NCI-H510A (cell line): ENCODE results near the gene CCND1.
"Not testable (repeated sequence)": the region's sequence is repeated elsewhere in the genome, so short reads cannot be mapped to it uniquely, and the experiment has no call there.

Experiments
- DNase-seq: peaks from one replicate; lab custom pipeline; 2025; lab: John Stamatoyannopoulos, UW

CCND1 gene

DNA sequence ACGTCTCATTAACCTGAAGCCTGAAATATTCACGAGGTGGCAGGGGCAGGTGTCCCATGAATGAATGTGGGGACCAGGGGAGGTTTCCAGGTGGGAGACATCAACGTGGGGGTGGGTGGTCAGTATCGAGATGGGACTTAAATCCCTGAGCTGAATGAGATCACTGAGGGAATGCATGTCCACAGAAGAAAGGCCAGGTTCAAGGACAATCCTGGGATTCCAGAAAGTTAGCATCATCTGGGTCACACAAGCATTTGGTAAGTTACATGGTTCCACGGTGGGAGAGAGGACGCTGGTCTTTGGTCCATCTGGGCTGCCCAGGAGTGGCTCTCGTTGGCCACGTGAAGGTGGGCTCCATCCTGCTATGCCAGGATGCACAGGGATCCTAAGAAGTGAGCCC lies 22.7 kb upstream of the CCND1 start:
- no peak for DNase-seq

DNA sequence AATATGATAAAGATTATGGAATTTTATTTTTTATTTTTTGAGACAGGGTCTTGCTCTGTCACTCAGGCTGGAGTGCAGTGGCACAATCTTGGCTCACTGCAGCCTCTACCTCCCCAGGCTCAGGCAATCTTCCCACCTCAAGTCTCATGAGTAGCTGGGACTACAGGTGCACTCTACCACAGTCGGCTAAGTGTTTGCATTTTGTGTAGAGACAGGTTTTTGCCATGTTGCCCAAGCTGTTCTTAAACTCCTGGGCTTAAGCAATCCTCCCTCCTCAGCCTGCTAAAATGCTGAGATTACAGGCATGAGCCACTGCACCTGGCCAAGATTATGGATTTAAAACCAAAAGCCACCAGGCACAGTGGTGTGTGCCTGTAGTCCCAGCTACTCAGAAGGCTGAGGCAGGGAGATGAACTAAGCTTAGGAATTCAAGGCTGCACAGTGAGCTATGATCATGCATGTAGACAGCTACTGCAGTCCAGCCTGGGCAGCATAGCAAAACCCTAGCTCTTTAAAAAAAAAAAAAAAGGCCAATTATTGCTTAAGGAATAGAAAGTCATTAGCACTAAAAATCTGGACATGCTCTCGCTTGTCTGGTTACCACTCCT lies 20.2 kb upstream of the CCND1 start:
- DNase-seq, result no peak

DNA sequence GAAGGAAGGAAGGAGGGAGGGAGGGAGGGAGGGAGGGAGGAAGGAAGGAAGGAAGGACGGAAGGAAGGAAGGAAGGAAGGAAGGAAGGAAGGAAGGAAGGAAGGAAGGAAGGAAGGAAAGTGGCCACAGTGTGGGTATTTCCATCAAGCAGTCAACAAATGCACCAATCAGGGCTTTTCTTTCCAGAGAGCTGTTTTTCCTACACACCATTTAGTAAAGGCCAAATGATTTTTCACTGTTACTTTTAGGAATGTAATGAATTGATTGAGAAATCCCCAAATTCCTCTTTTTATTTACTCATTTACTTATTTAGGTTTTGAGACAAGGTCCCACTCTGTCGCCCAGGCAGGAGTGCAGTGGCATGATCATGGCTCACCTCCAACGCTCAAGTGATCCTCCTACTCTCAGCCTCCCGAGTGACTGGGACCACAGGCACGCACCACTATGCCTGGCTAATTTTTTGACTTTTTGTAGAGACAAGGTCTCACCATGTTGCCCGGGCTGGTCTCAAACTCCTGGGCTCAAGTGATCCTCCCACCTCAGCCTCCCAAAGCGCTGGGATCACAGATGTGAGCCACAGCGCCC lies 18.8 kb upstream of the CCND1 start:
- DNase-seq, result not testable (repeated sequence)

DNA sequence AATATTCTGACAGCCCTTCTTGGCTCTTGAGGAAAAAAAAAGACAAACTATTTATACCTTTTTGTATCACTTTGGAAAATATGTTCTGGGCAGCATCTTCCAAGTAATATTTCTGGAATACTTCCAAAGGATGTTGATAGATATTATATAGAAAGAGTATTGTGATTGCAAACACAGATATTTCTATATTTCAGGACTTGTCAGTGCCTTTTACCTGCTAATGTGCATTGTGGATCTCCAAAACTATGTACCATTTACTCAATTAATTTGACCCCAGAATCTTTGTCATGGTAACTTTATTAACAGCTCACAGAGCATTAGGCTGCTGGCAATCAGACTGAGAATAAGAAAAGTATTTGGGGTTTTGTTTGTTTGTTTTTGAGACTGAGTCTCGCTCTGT lies 16.7 kb upstream of the CCND1 start:
- DNase-seq, result no peak

DNA sequence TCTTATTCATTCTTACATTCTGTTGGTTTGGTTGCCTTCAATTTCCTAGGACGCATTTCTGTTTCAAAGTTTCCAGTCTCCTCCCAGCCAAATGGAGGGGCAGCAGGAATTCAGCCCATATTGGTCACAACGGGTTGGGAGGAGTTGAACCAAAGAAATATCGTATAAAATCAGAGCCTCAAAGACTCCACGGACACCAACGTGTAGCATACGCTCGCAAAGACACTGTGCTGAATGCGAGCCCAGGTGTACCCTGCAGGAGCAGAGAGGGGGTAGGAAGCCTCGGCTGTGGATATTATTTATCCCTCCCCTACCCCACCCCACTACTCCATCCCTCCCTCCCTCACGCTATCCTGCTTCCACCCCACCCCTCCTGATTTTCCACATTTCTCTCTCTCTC lies 15.5 kb upstream of the CCND1 start:
- no peak for DNase-seq

DNA sequence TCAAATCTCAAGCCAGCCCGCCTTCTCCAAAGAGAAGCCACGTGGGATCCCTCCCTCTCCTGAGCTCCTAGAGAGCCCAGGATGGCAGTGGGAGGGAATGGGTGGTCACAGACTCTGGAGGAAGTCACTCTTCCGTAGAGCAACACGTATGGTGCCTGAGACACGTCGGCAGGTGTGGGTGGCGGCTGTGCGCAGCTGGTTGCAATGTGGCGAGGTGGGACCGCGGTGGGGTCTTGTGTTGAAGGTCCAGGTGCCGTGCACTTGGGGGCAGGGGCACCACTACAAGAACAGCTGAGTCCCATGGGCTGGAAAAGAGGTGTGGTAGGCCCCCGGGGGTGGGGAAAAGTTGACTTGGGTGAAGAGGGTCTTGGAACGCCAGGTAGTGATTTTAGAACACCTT lies 13.4 kb upstream of the CCND1 start:
- no peak for DNase-seq

DNA sequence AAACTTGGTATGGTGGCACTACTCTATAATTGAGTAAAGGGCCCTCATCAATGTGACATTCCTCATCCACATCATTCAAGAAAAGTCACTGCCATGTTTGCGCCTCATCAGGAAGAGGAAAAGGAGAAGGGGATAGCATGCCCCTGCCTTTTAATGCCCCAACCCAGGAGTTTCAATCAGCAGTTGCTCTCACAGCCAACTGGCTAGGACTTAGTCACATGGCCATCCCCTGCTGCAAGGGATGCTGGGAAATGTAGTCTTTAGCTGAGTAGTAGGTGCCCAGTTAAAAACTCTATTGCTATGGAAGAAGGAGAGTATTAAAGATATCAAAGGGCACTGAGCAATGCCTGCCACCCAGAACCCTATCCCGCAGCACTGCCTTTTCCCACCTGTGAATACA lies 10.9 kb upstream of the CCND1 start:
- DNase-seq, result no peak

DNA sequence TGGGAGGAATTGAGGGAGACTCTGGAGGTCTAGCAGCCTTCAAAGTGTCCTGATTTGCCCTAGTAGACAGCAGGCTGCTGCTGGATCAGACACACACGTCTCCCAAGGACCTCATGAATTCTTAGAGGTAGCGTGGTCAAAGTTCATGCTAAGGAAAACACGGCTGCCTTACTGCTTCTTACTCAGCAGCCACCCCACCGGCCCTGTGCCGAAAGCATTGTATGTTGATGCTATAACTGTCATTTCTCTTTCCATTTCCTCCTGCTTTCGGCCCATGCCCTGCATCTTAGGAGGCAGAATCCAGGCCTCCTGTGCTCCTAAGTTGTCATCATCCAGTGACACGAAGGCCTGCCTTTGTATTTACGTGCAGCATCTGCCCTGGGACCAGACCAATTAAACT lies 10.5 kb upstream of the CCND1 start:
- no peak for DNase-seq

DNA sequence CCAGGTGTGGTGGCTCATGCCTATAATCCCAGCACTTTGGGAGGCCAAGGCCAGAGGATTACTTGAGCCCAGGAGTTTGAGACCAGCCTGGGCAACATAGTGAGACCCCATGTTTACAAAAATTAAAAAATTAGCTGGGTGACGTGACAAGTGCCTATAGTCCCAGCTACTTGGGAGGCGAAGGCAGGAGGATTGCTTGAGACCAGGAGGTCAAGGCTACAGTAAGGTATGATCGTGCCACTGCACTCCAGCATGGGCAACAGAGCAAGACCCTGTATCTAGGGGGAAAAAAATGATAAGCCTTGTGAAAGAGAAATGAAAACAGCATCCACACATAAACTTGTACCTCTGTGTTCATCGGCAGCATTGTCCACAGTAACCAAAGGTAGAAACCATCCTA lies 8.1 kb upstream of the CCND1 start:
- DNase-seq, result no peak

DNA sequence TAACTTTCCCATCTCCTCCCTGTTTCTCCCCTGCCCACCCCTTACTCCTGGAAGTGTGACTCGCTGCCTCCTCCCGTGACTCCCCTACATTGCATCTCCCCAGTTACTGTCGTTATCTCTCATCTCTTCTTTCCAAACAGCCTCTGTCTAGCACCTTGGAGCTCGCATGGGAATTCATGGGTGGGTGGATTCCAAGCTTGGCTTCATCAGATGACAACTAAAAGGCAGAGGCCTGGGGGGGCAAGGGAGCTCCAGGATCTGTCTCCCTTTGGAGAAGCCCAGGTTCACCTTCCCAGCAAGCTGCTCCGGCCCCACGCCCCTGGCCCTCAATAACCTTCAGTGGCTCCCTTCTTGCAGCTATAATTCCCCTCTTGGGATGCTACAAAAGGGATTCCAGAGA lies 6.9 kb upstream of the CCND1 start:
- no peak for DNase-seq

DNA sequence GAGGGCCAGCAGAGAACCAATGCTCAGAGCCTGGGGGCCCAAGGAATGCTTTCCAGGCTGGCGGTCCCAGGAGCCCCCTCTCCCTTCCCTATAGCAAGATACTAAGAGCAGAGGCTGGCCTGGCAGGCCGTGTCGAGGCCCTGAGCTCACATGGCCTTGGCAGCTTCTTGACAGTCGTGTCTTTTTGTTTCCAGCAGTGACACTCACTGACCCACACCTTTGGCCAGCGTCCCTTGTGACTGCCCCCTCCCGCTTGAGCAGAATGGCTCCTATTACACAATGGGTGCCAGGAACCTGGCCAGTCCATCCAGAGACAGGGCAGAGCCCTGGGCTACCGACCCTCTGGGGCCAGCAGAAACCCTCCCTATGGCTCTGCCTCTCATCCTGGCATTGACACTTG lies 6.4 kb upstream of the CCND1 start:
- DNase-seq, result no peak

DNA sequence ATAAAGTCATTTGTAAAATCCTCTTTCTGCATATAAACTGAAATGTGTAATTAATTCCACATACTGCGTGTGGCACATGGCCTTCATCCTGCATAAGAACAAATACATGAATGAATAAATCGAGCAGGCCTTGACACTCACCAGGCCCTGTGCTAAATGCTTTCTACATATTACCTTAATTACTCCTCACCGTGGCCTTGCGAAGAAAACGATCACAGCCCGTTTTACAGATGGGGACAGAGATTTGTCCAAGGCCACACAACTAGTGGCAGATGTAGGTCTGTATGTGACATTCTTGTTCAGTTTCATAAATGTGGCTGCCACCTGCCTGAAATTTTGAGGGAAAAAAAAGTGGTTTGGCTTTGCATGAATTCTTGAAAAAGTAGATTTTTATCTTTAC lies 5.8 kb upstream of the CCND1 start:
- no peak for DNase-seq

DNA sequence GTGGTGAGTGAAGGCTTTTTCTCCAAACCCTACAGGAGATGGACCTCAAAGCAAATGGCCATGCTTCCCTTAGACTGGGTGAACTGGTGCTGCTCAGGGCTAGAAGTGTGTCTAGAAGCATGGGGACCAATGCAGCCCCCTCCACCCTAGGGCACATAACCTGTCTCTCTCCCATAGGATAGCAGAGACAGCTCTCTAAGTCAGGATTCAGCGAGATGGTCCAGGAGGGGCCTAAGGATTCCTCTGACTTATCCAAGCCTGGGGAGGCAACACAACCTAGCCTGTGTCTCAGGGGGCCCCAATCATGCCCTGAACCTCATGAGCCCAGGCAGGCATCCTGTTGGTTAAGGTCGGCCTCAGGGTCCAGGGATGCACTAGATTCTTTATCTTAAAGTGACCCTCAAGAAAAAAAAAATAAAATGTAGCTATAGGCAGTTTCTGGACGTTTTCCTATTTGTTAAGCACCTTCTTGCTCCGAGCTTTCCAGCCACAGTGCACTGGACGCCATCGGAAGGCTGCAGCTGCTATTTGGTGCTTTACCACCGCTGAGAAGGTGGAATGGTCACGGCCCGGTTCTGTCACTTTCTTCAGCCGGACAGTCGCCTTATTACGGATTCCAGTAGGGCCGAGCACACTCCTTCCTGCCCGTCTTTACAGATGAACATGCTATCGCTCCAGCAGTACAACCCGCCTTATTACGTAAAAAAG lies 5.0 kb upstream of the CCND1 start:
- no peak for DNase-seq

DNA sequence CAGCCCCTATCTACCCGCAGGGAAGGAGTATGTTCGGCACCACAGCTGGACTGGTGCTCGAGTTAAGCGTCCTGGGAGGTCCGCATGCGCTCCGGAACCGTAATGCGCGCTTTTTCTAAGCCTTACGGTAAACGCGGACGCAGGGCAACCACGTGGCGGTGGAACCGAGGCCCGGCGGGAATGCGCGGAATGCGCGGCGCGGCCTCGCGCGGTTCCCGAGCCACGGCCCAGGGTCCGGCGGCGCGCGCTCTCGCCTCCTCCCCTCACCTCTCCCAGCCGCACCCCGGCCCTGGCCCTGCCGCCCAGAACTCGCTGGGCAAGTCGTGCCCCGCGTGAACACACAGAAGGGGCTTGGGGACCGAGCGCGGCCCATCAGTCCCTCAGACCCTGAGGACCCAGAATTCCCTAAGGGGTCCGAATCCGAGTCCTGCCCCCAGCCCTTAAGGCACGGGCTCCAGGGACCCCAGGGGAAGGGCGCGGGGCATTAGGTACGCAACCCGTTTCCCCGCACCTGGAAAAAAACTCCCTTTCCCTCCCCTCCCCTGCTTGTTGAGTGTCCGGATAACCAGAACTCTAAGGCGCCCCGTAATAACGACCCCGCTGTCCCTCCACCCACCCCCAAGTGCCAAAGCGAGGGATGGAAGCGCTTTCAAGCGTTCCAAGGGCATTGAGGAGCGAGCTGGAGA lies 4.3 kb upstream of the CCND1 start:
- DNase-seq, result peak; percentile 21

DNA sequence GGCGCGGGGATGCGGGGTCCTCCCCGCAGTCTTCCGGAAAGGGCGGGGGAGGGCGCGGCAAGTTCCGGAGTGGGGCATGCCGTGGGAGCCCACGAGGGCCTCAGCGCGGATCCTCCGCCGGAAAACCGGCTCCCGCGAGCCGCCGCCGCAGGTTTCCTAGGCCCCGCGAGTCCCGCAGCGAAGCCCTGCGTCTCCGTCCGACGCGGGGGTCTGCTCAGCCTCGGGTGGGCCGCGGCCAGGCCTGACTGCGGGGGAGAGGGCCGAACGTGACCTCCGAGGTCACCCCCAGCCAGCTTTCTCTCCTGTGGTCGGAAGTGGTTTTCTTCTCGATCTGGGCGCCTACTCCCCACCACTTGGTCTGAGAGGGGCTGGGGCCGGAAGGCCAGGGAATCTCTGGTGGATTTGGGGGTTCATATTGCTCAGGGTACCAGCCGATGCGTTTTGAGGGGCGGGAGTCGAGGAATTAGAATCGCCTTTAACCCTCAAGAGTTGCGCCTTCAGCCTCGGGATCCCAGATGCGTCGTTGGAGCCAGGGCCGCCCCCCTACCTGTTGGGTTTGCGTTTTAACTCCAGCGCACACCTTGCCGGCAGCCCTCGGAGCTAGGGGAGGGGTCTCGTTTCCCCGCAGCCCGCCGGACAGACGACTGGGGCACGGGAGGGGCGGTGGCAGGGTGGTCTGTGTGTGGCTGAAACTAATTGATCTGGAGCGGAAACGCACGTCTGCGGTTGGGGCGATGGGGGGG lies 3.6 kb upstream of the CCND1 start:
- no peak for DNase-seq

DNA sequence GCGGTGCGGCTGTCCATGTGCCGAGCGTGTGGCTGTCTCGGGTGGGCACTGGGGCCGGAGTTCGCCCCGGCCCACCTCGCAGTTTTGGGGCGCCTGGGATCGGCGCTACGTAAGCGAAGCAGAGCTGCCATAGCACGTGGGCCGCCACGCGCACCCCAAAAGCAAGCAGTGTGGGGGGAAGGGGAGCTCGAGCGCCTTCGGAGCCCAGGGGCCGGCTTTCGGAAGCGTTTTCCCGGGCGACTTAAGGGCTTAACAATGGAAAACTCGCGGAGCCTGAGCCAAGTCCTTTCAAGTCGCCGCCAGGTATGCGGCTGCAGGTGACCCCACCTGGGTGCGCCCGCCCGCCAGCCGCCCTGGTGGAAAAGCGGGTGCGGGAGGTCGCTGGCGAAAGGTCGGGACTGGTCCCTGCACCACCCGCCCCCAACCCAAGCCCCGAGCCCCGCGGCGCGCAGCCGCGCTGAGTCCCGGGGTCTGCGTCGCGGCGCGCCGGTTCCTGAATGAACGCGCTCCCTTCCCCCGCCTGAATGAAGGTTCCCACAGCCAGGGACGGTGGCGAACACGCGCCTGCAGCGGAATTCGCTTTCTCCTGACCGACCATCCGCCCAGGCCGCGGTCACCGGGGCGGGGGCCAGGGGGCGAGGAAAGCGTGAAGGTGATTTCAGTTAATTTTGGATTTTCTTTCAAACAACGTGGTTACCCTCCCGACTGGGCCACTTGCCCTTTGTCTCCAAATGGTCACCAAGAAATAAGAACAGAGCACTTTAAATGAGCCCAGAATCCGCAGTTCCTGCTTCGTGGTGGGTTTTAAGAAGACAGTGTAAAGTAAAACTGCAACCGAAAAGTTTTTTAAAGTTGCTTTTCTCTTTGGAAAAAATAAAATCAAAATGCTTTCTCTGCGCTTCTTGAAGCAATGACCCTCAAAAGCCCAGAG lies 2.8 kb upstream of the CCND1 start:
- no peak for DNase-seq

DNA sequence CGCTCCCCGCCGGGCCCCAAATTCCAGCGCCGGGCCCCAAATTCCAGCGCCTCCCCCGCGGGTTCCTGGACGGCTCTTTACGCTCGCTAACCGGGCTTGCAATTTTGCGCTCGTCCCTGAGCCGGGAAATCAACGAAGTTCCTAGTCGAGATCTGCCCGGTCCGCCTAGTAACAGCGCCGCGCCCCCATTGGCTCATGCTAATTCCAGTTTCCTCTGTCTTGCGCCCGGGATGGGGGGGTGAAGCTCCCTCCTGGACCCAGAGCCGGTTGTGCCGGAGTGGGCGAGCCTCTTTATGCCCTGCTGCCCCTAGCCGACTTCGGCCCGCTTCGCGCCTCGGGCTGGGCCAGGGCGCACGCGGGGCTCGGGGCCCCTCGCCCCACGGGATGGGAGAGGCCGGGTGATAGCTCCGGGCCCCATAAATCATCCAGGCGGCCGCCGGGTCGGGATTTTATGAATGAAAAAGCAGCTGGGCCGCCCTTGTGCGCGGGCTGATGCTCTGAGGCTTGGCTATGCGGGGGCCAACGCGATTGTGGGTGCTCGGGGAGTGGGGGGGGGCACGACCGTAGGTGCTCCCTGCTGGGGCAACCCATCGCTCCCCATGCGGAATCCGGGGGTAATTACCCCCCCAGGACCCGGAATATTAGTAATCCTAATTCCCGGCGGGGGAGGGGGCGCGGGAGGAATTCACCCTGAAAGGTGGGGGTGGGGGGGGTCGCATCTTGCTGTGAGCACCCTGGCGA lies 1.8 kb upstream of the CCND1 start:
- peak; percentile 72 for DNase-seq

DNA sequence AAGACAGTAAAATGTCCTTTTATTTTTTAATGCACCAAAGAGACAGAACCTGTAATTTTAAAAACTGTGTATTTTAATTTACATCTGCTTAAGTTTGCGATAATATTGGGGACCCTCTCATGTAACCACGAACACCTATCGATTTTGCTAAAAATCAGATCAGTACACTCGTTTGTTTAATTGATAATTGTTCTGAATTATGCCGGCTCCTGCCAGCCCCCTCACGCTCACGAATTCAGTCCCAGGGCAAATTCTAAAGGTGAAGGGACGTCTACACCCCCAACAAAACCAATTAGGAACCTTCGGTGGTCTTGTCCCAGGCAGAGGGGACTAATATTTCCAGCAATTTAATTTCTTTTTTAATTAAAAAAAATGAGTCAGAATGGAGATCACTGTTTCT lies 1.1 kb upstream of the CCND1 start:
- DNase-seq, result no peak

DNA sequence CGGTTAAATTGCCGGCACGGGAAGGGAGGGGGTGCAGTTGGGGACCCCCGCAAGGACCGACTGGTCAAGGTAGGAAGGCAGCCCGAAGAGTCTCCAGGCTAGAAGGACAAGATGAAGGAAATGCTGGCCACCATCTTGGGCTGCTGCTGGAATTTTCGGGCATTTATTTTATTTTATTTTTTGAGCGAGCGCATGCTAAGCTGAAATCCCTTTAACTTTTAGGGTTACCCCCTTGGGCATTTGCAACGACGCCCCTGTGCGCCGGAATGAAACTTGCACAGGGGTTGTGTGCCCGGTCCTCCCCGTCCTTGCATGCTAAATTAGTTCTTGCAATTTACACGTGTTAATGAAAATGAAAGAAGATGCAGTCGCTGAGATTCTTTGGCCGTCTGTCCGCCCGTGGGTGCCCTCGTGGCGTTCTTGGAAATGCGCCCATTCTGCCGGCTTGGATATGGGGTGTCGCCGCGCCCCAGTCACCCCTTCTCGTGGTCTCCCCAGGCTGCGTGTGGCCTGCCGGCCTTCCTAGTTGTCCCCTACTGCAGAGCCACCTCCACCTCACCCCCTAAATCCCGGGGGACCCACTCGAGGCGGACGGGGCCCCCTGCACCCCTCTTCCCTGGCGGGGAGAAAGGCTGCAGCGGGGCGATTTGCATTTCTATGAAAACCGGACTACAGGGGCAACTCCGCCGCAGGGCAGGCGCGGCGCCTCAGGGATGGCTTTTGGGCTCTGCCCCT lies 529 bp upstream of the CCND1 start:
- DNase-seq, result no peak
